PC-3 (cell line): ENCODE results near the gene MSMO1. TPM values are rescaled to one million over a fixed set of nuclear protein-coding genes. Genes with fewer than 3 reads are reported as not detected.

Experiments used
- ATAC-seq: fragments of 200-7000 bp; cut with Tn5 transposase; 2 replicates; pipeline ENCODE4 v1.9.1; 2020; ENCODE audit warnings: mild to moderate bottlenecking, moderate library complexity
- BruUV-seq: library from RNA; stranded (reverse); fragments of 400-500 nt; replicated peaks from 2 replicates; lab custom pipeline; 2021; lab: Mats Ljungman, UMichigan
- CTCF ChIA-PET: fragments of 300-600 bp; sonication (Branson Sonifier 250); formaldehyde crosslinking; loops from one replicate; lab custom pipeline; 2022; ENCODE audit warnings: antibody characterized with exemption; lab: Charles Lee
- POLR2A ChIA-PET: fragments of 300-600 bp; sonication (Branson Sonifier 250); formaldehyde crosslinking; loops from one replicate; lab custom pipeline; 2022; ENCODE audit warnings: antibody characterized with exemption; ENCODE audit not compliant: unreplicated experiment; lab: Charles Lee
- DNase-seq: peaks from one replicate; pipeline ENCODE4 v3.0.0-alpha.2; 2015
- H2AFZ ChIP-seq: fragments of 300-600 bp; sonication (generic); 2 replicates; pipeline ENCODE4 v1.6.0; 2016; ENCODE audit warnings: antibody characterized with exemption, low read length
- H3F3A ChIP-seq: fragments of 300-600 bp; sonication (generic); one replicate; pipeline ENCODE4 v1.6.0; 2017; ENCODE audit warnings: antibody characterized with exemption, low read length, control low read depth, mild to moderate bottlenecking; ENCODE audit not compliant: unreplicated experiment
- H3K27ac ChIP-seq: fragments of 300-600 bp; sonication (generic); 2 replicates; pipeline ENCODE4 v1.5.1; 2016; ENCODE audit warnings: mild to moderate bottlenecking, low read length
- H3K27me3 ChIP-seq: fragments of 300-600 bp; sonication (generic); 2 replicates; pipeline ENCODE4 v1.6.1; 2016; ENCODE audit warnings: low read length, mixed read lengths
- H3K36me3 ChIP-seq: fragments of 300-600 bp; sonication (generic); 2 replicates; pipeline ENCODE4 v1.6.1; 2016; ENCODE audit warnings: low read depth, mixed run types, low read length, mixed read lengths
- H3K4me1 ChIP-seq: fragments of 300-600 bp; sonication (generic); 2 replicates; pipeline ENCODE4 v1.5.1; 2016; ENCODE audit warnings: low read length; ENCODE audit not compliant: insufficient read depth
- H3K4me2 ChIP-seq: fragments of 300-600 bp; sonication (generic); 2 replicates; pipeline ENCODE4 v1.6.0; 2016; ENCODE audit warnings: low read length
- H3K4me3 ChIP-seq: fragments of 300-600 bp; sonication (generic); 2 replicates; pipeline ENCODE4 v1.5.1; 2016; ENCODE audit warnings: mild to moderate bottlenecking, low read length, mixed read lengths
- H3K79me2 ChIP-seq: fragments of 300-600 bp; sonication (generic); 2 replicates; pipeline ENCODE4 v1.6.1; 2017; ENCODE audit warnings: low read length, mixed read lengths
- H3K9ac ChIP-seq: fragments of 300-600 bp; sonication (generic); 2 replicates; pipeline ENCODE4 v1.6.0; 2016; ENCODE audit warnings: mild to moderate bottlenecking, low read length
- H3K9me2 ChIP-seq: fragments of 300-600 bp; sonication (generic); replicated peaks from 2 replicates; pipeline ENCODE4 v1.6.1; 2016; ENCODE audit warnings: mixed run types, low read length, mixed read lengths
- H3K9me3 ChIP-seq: fragments of 300-600 bp; sonication (generic); 2 replicates; pipeline ENCODE4 v1.6.1; 2016; ENCODE audit warnings: low read length, mixed read lengths
- H4K20me1 ChIP-seq: fragments of 300-600 bp; sonication (generic); 2 replicates; pipeline ENCODE4 v1.6.1; 2016; ENCODE audit warnings: low read length, mixed read lengths
- CTCF ChIP-seq: fragments of 300-600 bp; sonication (generic); conservative IDR thresholded peaks from 2 replicates; pipeline ENCODE4 v1.5.1; 2017; ENCODE audit warnings: antibody characterized with exemption, low read depth, mild to moderate bottlenecking, low read length
- EZH2 ChIP-seq: fragments of 300-600 bp; sonication (generic); IDR thresholded peaks from one replicate; pipeline ENCODE4 v1.6.1; 2017; ENCODE audit warnings: antibody characterized with exemption, mild to moderate bottlenecking, low read length; ENCODE audit not compliant: unreplicated experiment
- EZH2phosphoT487 ChIP-seq: fragments of 300-600 bp; sonication (generic); IDR thresholded peaks from 2 replicates; pipeline ENCODE4 v1.6.1; 2018; ENCODE audit warnings: mild to moderate bottlenecking, antibody characterized with exemption, low read length, borderline replicate concordance
- intact Hi-C: fragments of 100-400 bp; cut with micrococcal nuclease; formaldehyde crosslinking; loops from 2 replicates; pipeline ENCODE4 v1.9.0; 2023
- total RNA-seq: library from RNA; depleted of rRNA; stranded (reverse); fragments of >200 nt; gene quantifications from 2 replicates; pipeline ENCODE4 v1.2.3, GENCODE V29; 2014

The MSMO1 gene
- total RNA-seq, 1 experiment from 2014 or later = 37.6 TPM

- Histone ChIP-seq H3K9me3 (no peaks in the 10 kb centered on the region), H3K9ac (no peak overlapping the region), H3K27ac (no peak overlapping the region), H3F3A (no peaks in the 10 kb centered on the region), H3K4me1 (no peaks in the 10 kb centered on the region), H3K36me3 (no peaks in the 10 kb centered on the region), H3K9me2 (no peaks in the 10 kb centered on the region), H3K79me2 (no peaks in the 10 kb centered on the region), H2AFZ (no peak overlapping the region), H3K4me2 (no peak overlapping the region), H4K20me1 (no peaks in the 10 kb centered on the region), H3K27me3 (no peaks in the 10 kb centered on the region), H3K4me3 (no peak overlapping the region)
- TF ChIP-seq CTCF (no peak), EZH2 (no peak), EZH2phosphoT487 (no peak)
- no TSS peak for BruUV-seq
- POLR2A ChIA-PET = no interaction called here
- intact Hi-C loops = no loop called here
- ATAC-seq (no peak), DNase-seq (no peak)
- CTCF ChIA-PET = no interaction called here
Observed at GRCh38 chr4:165359506-165359905, 32.0 kb downstream of the MSMO1 start.

- intact Hi-C loops = no loop called here
- no peak for DNase-seq
- Histone ChIP-seq H3K79me2 (no peaks in the 10 kb centered on the region), H3K9ac (no peak overlapping the region), H3K9me3 (no peaks in the 10 kb centered on the region), H3K4me3 (no peak overlapping the region), H3F3A (no peaks in the 10 kb centered on the region), H3K36me3 (no peaks in the 10 kb centered on the region), H3K4me1 (no peaks in the 10 kb centered on the region), H2AFZ (no peak overlapping the region), H3K9me2 (no peaks in the 10 kb centered on the region), H3K27ac (no peak overlapping the region), H4K20me1 (no peaks in the 10 kb centered on the region), H3K27me3 (no peaks in the 10 kb centered on the region), H3K4me2 (no peak overlapping the region)
- ATAC-seq = no peak
- ChIA-PET POLR2A (no interaction called here), CTCF (no interaction called here)
- no TSS peak for BruUV-seq
- TF ChIP-seq EZH2 (no peak), CTCF (no peak), EZH2phosphoT487 (no peak)
Observed at GRCh38 chr4:165360041-165360695, 32.7 kb downstream of the MSMO1 start.

- TF ChIP-seq EZH2phosphoT487 = no peak
- no peak for TF ChIP-seq EZH2
- TF ChIP-seq CTCF = no peak
Observed at GRCh38 chr4:165360985-165361670, 33.7 kb downstream of the MSMO1 start.

More at GRCh38 chr4:165360985-165361670, 33.7 kb downstream of the MSMO1 start:
- Histone ChIP-seq H3K79me2 (no peaks in the 10 kb centered on the region), H3K4me2 (no peak overlapping the region), H3K27ac (no peak overlapping the region), H3K9ac (no peak overlapping the region), H2AFZ (no peak overlapping the region), H3K9me3 (no peaks in the 10 kb centered on the region), H3K36me3 (no peaks in the 10 kb centered on the region), H3K4me3 (no peak overlapping the region), H4K20me1 (no peaks in the 10 kb centered on the region), H3F3A (no peaks in the 10 kb centered on the region), H3K4me1 (no peaks in the 10 kb centered on the region), H3K9me2 (no peaks in the 10 kb centered on the region), H3K27me3 (no peaks in the 10 kb centered on the region)
- intact Hi-C loops = no loop called here
- ATAC-seq (no peak), DNase-seq (no peak)
- ChIA-PET POLR2A (no interaction called here), CTCF (no interaction called here)
- no TSS peak for BruUV-seq
